ENCODE measurements around the gene SUMO3.

DNA sequence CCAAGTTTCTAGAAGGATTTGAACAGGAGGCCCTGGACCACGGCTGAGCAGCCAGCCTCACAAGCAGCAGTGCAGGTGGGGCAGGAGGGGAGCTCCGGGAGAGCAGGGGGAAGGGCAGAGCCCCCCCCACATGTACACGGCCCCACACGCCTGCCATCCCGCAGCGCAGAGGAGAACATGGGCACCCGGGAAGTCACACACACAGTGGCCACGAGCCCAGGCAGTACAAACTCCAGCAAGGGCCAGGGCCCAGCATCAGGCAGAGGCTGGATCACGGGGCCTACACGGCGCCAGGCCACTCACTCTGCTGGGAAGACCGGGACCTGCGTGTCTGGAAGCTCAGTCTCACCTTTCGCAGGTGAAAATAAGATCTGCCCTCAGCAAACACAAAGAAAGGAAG is 5.2 kb downstream of the SUMO3 start:
- no peak for TF ChIP-seq EZH2 (IDR thresholded peaks at IDR 0.05; ENCODE audit: borderline replicate concordance, low read length)
- TF ChIP-seq, protein P1, sequence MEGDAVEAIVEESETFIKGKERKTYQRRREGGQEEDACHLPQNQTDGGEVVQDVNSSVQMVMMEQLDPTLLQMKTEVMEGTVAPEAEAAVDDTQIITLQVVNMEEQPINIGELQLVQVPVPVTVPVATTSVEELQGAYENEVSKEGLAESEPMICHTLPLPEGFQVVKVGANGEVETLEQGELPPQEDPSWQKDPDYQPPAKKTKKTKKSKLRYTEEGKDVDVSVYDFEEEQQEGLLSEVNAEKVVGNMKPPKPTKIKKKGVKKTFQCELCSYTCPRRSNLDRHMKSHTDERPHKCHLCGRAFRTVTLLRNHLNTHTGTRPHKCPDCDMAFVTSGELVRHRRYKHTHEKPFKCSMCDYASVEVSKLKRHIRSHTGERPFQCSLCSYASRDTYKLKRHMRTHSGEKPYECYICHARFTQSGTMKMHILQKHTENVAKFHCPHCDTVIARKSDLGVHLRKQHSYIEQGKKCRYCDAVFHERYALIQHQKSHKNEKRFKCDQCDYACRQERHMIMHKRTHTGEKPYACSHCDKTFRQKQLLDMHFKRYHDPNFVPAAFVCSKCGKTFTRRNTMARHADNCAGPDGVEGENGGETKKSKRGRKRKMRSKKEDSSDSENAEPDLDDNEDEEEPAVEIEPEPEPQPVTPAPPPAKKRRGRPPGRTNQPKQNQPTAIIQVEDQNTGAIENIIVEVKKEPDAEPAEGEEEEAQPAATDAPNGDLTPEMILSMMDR (conservative IDR thresholded peaks at IDR 0.05 in 1 of 2, IDR thresholded peaks at IDR 0.05 in 1 of 2; ENCODE audit: extremely low read depth in 1 of 2, insufficient read depth in 1 of 2, low read depth in 1 of 2, low read length in 2 of 2), result no peak

Data from mammary epithelial cell (primary cell).